Measurements from ENCODE around the gene ZNF296.

Gene ZNF296

DNA sequence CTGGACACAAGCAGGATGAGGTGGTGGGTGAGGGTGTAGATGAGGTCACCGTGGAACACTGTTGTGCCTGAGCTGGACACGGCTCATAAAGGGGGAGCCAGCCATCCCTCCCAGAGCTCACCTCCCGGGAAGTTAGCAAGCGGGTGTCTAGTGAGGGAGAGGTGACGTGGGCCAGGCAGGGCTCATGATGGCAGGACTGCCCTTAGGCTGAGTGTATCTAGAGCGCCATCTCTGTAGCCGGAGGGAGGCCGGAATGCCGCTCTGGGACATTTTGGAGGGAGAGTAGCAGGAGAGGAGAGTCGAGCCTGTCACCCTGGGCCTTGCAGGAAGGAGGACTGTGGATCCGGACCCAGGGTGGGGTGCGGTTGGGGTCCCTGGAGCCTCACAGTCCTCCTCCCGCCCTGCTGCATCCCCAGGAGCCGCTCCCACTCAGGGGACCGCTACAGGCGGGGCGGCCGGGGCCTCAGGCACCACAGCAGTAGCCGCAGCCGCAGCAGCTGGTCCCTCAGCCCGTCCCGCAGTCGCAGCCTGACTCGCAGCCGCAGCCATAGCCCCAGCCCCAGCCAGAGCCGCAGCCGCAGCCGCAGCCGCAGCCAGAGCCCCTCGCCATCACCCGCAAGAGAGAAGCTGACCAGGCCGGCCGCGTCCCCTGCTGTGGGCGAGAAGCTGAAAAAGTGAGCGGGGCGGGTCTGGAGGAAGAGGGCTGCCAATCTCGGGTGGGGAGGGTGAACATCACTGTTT, 9.2 kb downstream of the ZNF296 start:
- FAIRE-seq (no peak), DNase-seq (ENCODE audit: insufficient read length) (no peak)
- TF ChIP-seq POLR2A (IDR thresholded peaks at IDR 0.05; ENCODE audit: low read depth, low read length) (no peak), TAF1 (IDR thresholded peaks at IDR 0.05; ENCODE audit: borderline replicate concordance, low read depth, low read length) (no peak), POLR2AphosphoS5 (IDR thresholded peaks at IDR 0.05; ENCODE audit: low read depth, low read length) (no peak)

DNA sequence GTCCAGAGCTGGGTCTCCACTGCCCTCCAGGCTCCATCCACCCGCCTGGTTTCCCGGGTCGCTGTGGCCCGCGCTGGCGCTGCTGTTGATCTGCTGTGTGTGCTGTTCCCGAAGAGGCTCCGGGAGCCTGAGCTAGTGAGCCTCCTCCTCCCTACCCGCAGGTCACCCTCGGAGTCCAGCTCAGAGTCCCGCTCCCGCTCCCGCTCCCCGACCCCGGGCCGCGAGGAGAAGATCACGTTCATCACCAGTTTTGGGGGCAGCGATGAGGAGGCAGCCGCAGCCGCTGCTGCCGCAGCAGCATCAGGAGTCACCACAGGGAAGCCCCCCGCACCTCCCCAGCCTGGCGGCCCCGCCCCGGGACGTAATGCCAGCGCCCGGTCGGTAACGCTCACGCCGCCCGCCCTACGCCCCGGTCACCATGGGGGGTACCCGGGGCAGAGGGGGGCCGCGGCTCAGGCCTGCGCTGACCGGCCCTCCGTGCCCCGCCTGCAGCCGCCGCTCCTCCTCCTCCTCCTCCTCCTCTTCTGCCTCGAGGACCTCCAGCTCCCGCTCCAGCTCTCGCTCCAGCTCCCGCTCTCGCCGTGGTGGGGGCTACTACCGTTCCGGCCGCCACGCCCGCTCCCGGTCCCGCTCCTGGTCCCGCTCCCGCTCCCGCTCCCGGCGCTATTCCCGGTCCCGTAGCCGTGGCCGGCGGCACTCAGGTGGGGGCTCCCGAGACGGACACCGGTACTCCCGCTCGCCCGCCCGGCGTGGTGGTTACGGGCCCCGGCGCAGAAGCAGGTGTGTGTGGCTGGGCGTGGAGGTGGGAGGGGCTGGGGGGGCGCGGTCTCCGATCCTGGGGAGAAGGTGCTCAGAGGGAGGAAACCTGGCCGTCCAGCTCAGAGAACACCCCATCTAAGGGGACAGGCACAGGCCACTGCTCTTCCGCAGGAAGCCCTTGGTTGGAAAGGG, 12.2 kb downstream of the ZNF296 start:
- DNase-seq (ENCODE audit: insufficient read length) (no peak), FAIRE-seq (no peak)
- no peak for TF ChIP-seq POLR2AphosphoS5 (IDR thresholded peaks at IDR 0.05; ENCODE audit: low read depth, low read length)

GRCh38 chr19:45061965-45062364, 14.3 kb downstream of the ZNF296 start:
- TF ChIP-seq POLR2AphosphoS5 (IDR thresholded peaks at IDR 0.05; ENCODE audit: low read depth, low read length): no peak
- TF ChIP-seq POLR2A (IDR thresholded peaks at IDR 0.05; ENCODE audit: low read depth, low read length): no peak
- no peak for TF ChIP-seq TAF1 (IDR thresholded peaks at IDR 0.05; ENCODE audit: borderline replicate concordance, low read depth, low read length)
- FAIRE-seq (no peak), DNase-seq (ENCODE audit: insufficient read length) (no peak)

- TF ChIP-seq POLR2A (IDR thresholded peaks at IDR 0.05; ENCODE audit: low read depth, low read length) (no peak), TAF1 (IDR thresholded peaks at IDR 0.05; ENCODE audit: borderline replicate concordance, low read depth, low read length) (no peak), POLR2AphosphoS5 (IDR thresholded peaks at IDR 0.05; ENCODE audit: low read depth, low read length) (no peak; the same call in 1 of the 2 replicates)
- peak; percentile 94 for FAIRE-seq
Measured at GRCh38 chr19:45059258-45059965, 16.9 kb downstream of the ZNF296 start.

DNA sequence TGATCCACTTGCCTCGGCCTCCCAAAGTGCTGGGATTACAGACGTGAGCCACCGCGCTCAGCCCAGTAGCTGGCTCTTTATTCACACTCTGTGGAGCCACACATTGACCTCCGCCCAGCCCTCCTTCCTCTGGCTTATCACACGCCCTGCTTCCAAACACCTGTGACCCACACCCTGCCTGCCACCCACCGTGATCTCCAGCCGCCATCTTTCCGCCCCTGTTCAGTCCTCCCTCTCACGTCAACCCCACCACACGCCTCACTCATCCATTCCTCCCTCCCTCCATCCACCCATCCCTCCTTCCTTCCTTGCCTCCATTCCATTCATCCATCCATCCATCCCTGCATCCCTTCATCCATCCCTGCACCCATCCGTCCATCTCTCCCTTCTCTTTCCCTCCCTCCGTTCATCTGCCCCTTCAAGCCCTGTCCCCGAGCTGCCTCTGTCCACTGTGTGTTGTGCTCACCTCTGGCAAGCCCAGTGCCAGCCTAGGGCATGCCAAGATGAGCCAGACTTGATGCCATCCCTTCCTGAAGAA, 17.6 kb downstream of the ZNF296 start:
- DNase-seq (ENCODE audit: insufficient read length) (no peak), FAIRE-seq (no peak)
- TF ChIP-seq POLR2A (IDR thresholded peaks at IDR 0.05; ENCODE audit: low read depth, low read length) (no peak), POLR2AphosphoS5 (IDR thresholded peaks at IDR 0.05; ENCODE audit: low read depth, low read length) (no peak), TAF1 (IDR thresholded peaks at IDR 0.05; ENCODE audit: borderline replicate concordance, low read depth, low read length) (no peak)

More at GRCh38 chr19:45059258-45059965, 16.9 kb downstream of the ZNF296 start:
- peak; percentile 88 for DNase-seq (ENCODE audit: insufficient read length)

DNA sequence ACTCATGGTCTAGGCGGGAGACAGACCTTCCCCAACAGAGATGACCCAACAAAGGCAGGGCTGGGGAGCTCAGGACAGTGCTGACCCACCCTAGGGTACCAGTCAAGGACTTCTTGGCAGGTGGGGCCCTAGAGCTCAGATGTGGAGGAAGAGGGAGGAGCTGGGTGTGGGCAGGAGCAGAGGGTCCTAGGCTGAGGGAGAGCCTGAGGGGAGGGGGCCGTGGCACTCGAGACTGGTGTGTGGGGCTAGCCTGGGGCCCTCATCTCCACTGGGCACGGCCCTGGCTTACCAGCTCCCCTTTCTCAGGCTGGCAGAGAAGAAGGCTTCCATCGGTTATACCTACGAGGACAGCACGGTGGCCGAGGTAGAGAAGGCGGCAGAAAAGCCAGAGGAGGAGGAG, 18.8 kb downstream of the ZNF296 start:
- FAIRE-seq: no peak
- no peak for TF ChIP-seq POLR2A (IDR thresholded peaks at IDR 0.05; ENCODE audit: low read depth, low read length)
- no peak for TF ChIP-seq TAF1 (IDR thresholded peaks at IDR 0.05; ENCODE audit: borderline replicate concordance, low read depth, low read length)
- no peak for TF ChIP-seq POLR2AphosphoS5 (IDR thresholded peaks at IDR 0.05; ENCODE audit: low read depth, low read length)
- DNase-seq (ENCODE audit: insufficient read length): no peak

- FAIRE-seq (no peak), DNase-seq (ENCODE audit: insufficient read length) (no peak)
- TF ChIP-seq TAF1 (IDR thresholded peaks at IDR 0.05; ENCODE audit: borderline replicate concordance, low read depth, low read length) (no peak), POLR2A (IDR thresholded peaks at IDR 0.05; ENCODE audit: low read depth, low read length) (no peak), POLR2AphosphoS5 (IDR thresholded peaks at IDR 0.05; ENCODE audit: low read depth, low read length) (no peak)
Measured at GRCh38 chr19:45056831-45057230, 19.4 kb downstream of the ZNF296 start.

DNA sequence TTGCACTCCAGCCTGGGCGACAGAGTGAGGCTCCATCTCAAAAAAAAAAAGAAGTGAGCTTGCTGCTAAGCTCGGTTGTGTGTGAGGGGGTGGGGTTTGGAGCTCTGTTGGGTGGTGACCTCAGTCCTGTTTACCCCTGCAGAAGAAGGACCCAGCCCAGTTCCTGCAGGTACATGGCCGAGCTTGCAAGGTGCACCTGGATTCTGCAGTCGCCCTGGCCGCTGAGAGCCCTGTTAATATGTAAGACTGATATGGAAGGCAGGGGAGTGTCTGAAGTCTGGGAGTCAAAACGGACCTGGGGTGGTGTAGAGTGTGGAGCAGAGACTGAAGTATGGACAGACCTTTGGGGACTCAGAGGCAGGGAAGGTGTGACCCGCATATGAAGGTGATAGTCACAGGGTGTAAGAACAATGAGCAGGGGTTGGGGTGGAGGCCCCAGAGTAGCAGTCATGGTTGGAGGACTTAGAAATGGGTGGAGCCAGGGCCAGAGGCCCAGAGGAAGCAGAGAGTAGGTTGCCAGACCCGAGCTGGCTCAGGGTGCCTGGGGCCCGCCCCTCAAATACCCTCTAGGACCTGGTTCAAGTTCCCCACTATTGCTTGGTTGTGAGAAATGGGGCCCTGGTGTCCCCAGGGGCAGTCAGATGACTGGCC, 24.2 kb downstream of the ZNF296 start:
- FAIRE-seq: no peak
- DNase-seq (ENCODE audit: insufficient read length): no peak
- no peak for TF ChIP-seq POLR2A (IDR thresholded peaks at IDR 0.05; ENCODE audit: low read depth, low read length)
- TF ChIP-seq TAF1 (IDR thresholded peaks at IDR 0.05; ENCODE audit: borderline replicate concordance, low read depth, low read length): no peak
- no peak for TF ChIP-seq POLR2AphosphoS5 (IDR thresholded peaks at IDR 0.05; ENCODE audit: low read depth, low read length)

- no peak for DNase-seq (ENCODE audit: insufficient read length)
- no peak for FAIRE-seq
- TF ChIP-seq TAF1 (IDR thresholded peaks at IDR 0.05; ENCODE audit: borderline replicate concordance, low read depth, low read length) (no peak), POLR2AphosphoS5 (IDR thresholded peaks at IDR 0.05; ENCODE audit: low read depth, low read length) (no peak), POLR2A (IDR thresholded peaks at IDR 0.05; ENCODE audit: low read depth, low read length) (no peak)
Measured at GRCh38 chr19:45050036-45050435, 26.2 kb downstream of the ZNF296 start.

GRCh38 chr19:45049073-45049736, 27.1 kb downstream of the ZNF296 start:
- TF ChIP-seq TAF1 (IDR thresholded peaks at IDR 0.05; ENCODE audit: borderline replicate concordance, low read depth, low read length) (no peak), POLR2AphosphoS5 (IDR thresholded peaks at IDR 0.05; ENCODE audit: low read depth, low read length) (no peak), POLR2A (IDR thresholded peaks at IDR 0.05; ENCODE audit: low read depth, low read length) (no peak)
- FAIRE-seq (no peak), DNase-seq (ENCODE audit: insufficient read length) (no peak)

Measured in GM12892 (cell line).